ENCODE measurements around the gene DPEP2. TPM values are rescaled to one million over a fixed set of nuclear protein-coding genes. Genes with fewer than 3 reads are reported as not detected.

Gene DPEP2
- total and polyA plus RNA-seq, 2 of the 4 experiments (the other 2 are of a cell fraction): not detected

GRCh38 chr16:67951485-67951884, 47.8 kb downstream of the DPEP2 start:
- Histone ChIP-seq H2AK5ac (ENCODE audit: low read depth, low read length) (no peak overlapping the region), H3K4me3 (ENCODE audit: insufficient read depth, low read depth, low read length) (no peak overlapping the region), H3K56ac (ENCODE audit: extremely low read depth, insufficient read depth, low read length) (no peak overlapping the region), H2BK120ac (ENCODE audit: low read depth, low read length) (no peak overlapping the region), H3K27ac (ENCODE audit: insufficient read depth, low read length) (no peak overlapping the region), H4K5ac (ENCODE audit: low read depth, low read length) (no peak overlapping the region), H3K9ac (ENCODE audit: low read depth, low read length) (no peak overlapping the region), H3K79me1 (ENCODE audit: low read depth in 1 of 2, low read length in 2 of 2) (peaks cover 29 to 79% of the 10 kb centered on the region in 2 experiments; a peak in 3 of 4 replicates), H3K4me1 (ENCODE audit: control insufficient read depth, insufficient read depth, low read length) (peaks cover 3% of the 10 kb centered on the region; the same call in 1 of the 2 replicates), H2AK9ac (replicated peaks; ENCODE audit: low read depth, low read length, poor library complexity) (no peak overlapping the region), H3K27me3 (ENCODE audit: control insufficient read depth, insufficient read depth, low read length) (no peaks in the 10 kb centered on the region), H3K4me2 (ENCODE audit: low read depth, low read length) (no peak overlapping the region), H2BK20ac (ENCODE audit: low read depth, low read length) (no peak overlapping the region), H4K20me1 (ENCODE audit: insufficient read depth, low read length) (peaks cover 53% of the 10 kb centered on the region), H3K9me3 (ENCODE audit: control insufficient read depth, insufficient read depth, low read length) (no peaks in the 10 kb centered on the region), H2AFZ (replicated peaks; ENCODE audit: low read length, poor library complexity) (no peak overlapping the region), H4K91ac (ENCODE audit: insufficient read depth, low read depth, low read length) (no peak overlapping the region), H3K9me1 (ENCODE audit: insufficient read depth, low read length) (no peaks in the 10 kb centered on the region), H2BK5ac (ENCODE audit: low read depth, low read length, poor library complexity, severe bottlenecking) (no peak overlapping the region), H4K8ac (ENCODE audit: low read depth in 2 of 2, low read length in 2 of 2) (no peak overlapping the region), H3K23ac (ENCODE audit: low read depth, low read length) (no peak overlapping the region), H3K36me3 (ENCODE audit: control insufficient read depth, insufficient read depth, low read length) (peaks cover 83% of the 10 kb centered on the region), H3K18ac (ENCODE audit: low read depth, low read length) (no peak overlapping the region), H3K14ac (replicated peaks; ENCODE audit: low read depth, low read length) (no peak overlapping the region), H3K4ac (ENCODE audit: low read depth, low read length) (no peak overlapping the region), H2BK15ac (ENCODE audit: low read depth, low read length) (no peak overlapping the region)
- ChIA-PET CTCF (no interaction called here), POLR2A (ENCODE audit: unreplicated experiment) (no interaction called here)
- dilution Hi-C loops (cut with HindIII; ENCODE audit: low sequenced_read_pairs, unreplicated experiment): no loop called here
- WGBS, 2 experiments (ENCODE audit: extremely low coverage in 2 of 2, insufficient read length in 1 of 2): 52% methylated on average over 7 of the region's 12 CpGs; no CpG with 5 or more reads in 1 of the 2 experiments
- TF ChIP-seq ELK1 (IDR thresholded peaks at IDR 0.05; ENCODE audit: borderline replicate concordance, low read depth, low read length) (no peak), RAD21 (IDR thresholded peaks at IDR 0.05; ENCODE audit: low read length) (no peak), SMC3 (IDR thresholded peaks at IDR 0.05; ENCODE audit: low read depth, low read length) (no peak), CHD1 (IDR thresholded peaks at IDR 0.05; ENCODE audit: low read depth, low read length) (no peak), NFE2L2 (IDR thresholded peaks at IDR 0.05; ENCODE audit: low read depth, low read length) (no peak), MAZ (IDR thresholded peaks at IDR 0.05; ENCODE audit: borderline replicate concordance, low read depth, low read length) (no peak), POLR2A (IDR thresholded peaks at IDR 0.05; ENCODE audit: low read depth, low read length) (no peak), BHLHE40 (IDR thresholded peaks at IDR 0.05; ENCODE audit: low read depth, low read length) (no peak), FOS (IDR thresholded peaks at IDR 0.05; ENCODE audit: low read depth, low read length) (no peak), MXI1 (IDR thresholded peaks at IDR 0.05; ENCODE audit: borderline replicate concordance, low read depth, low read length) (no peak), CEBPB (IDR thresholded peaks at IDR 0.05; ENCODE audit: low read depth, low read length) (no peak), RCOR1 (IDR thresholded peaks at IDR 0.05; ENCODE audit: insufficient replicate concordance, low read length) (no peak)
- ATAC-seq (ENCODE audit: low read depth): no peak; the same call in 1 of the 2 replicates
- DNase-seq: no peak
- in situ Hi-C loops (cut with MboI; ENCODE audit: low sequenced_read_pairs): no loop called here
- BruUV-seq (replicated peaks): no TSS peak
- intact Hi-C loops (cut with micrococcal nuclease): no loop called here

Data from IMR-90 (cell line).